B cell (primary cell): Measurements from ENCODE around the gene FGA.

ENCODE experiments used
- EZH2 ChIP-seq: IDR thresholded peaks from 2 replicates; pipeline ENCODE4 v1.6.1; 2012; ENCODE audit warnings: borderline replicate concordance, low read depth, mild to moderate bottlenecking, moderate library complexity, low read length; ENCODE audit not compliant: insufficient read depth, poor library complexity, severe bottlenecking
- TF ChIP-seq, protein P1 (sequence below): fragments of 200-600 bp; IDR thresholded peaks from one replicate; pipeline ENCODE4 v1.8.0; 2022; ENCODE audit warnings: antibody characterized with exemption, mild to moderate bottlenecking

DNA sequence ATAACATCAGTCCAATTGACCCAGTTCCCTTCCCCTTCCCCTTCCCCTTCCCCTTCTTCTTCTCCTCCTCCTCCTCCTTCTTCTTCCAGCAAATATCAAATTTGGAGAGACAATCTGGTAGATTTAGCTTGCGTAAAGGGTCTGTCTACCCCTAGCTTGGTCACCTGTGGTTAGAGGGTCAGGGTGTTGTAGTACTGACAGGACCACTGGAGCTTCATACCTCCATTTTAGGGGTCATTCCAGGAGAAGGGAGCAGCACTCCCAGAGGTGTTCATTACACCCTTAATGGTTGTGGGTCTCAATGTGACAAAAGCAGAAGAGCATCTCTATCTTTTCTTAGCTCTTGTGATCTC, 31.4 kb downstream of the FGA start:
- TF ChIP-seq, protein P1, sequence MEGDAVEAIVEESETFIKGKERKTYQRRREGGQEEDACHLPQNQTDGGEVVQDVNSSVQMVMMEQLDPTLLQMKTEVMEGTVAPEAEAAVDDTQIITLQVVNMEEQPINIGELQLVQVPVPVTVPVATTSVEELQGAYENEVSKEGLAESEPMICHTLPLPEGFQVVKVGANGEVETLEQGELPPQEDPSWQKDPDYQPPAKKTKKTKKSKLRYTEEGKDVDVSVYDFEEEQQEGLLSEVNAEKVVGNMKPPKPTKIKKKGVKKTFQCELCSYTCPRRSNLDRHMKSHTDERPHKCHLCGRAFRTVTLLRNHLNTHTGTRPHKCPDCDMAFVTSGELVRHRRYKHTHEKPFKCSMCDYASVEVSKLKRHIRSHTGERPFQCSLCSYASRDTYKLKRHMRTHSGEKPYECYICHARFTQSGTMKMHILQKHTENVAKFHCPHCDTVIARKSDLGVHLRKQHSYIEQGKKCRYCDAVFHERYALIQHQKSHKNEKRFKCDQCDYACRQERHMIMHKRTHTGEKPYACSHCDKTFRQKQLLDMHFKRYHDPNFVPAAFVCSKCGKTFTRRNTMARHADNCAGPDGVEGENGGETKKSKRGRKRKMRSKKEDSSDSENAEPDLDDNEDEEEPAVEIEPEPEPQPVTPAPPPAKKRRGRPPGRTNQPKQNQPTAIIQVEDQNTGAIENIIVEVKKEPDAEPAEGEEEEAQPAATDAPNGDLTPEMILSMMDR = no peak
- TF ChIP-seq EZH2 = no peak
